MG63 (cell line): ENCODE measurements around the gene FTL. TPM values are rescaled to one million over a fixed set of nuclear protein-coding genes. Genes with fewer than 3 reads are reported as not detected.
"Not testable (repeated sequence)": the region's sequence is repeated elsewhere in the genome, so short reads cannot be mapped to it uniquely, and the experiment has no call there.

Source experiments
- DNase-seq: peaks from one replicate; pipeline ENCODE4 v3.0.0-alpha.2; 2020
- H3K27me3 ChIP-seq: fragments of 250-450 bp; sonication (Bioruptor Pico); 2 replicates; pipeline ENCODE4 v1.5.1; 2020; ENCODE audit warnings: mild to moderate bottlenecking, moderate library complexity
- H3K36me3 ChIP-seq: fragments of 250-450 bp; sonication (Bioruptor Pico); 2 replicates; pipeline ENCODE4 v1.5.1; 2020; ENCODE audit warnings: mild to moderate bottlenecking, moderate library complexity
- H3K4me3 ChIP-seq: fragments of 250-450 bp; sonication (Bioruptor Pico); 2 replicates; pipeline ENCODE4 v1.5.1; 2020; ENCODE audit warnings: mild to moderate bottlenecking, moderate library complexity
- H3K9me3 ChIP-seq: fragments of 250-450 bp; sonication (Bioruptor Pico); 2 replicates; pipeline ENCODE4 v1.5.1; 2020; ENCODE audit warnings: mild to moderate bottlenecking, moderate library complexity
- total RNA-seq: library from RNA; depleted of rRNA; stranded (reverse); fragments of >200 nt; shearing (Covaris generic); gene quantifications from 2 replicates; pipeline ENCODE4 v1.2.3, GENCODE V29; 2014; ENCODE audit warnings: low replicate concordance; rRNA removed

Gene FTL
- 880 and 1,766 TPM in 2 replicates for total RNA-seq

DNA sequence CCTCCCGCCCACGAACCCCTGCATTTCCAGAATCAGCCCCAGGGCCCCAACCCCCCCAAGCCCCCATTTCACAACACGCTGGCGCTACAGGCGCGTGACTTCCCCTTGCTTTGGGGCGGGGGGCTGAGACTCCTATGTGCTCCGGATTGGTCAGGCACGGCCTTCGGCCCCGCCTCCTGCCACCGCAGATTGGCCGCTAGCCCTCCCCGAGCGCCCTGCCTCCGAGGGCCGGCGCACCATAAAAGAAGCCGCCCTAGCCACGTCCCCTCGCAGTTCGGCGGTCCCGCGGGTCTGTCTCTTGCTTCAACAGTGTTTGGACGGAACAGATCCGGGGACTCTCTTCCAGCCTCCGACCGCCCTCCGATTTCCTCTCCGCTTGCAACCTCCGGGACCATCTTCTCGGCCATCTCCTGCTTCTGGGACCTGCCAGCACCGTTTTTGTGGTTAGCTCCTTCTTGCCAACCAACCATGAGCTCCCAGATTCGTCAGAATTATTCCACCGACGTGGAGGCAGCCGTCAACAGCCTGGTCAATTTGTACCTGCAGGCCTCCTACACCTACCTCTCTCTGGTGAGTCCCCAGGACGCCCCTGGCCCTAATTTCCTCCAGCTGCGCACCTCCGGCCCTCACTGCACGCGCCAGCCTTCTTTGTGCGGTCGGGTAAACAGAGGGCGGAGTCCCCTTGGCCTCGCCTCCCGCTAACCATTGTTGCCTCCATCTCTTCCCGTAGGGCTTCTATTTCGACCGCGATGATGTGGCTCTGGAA lies at the start of gene FTL:
FTL (plus strand) TSS at position 270 of the 766 bp plus-strand sequence; CDS start at position 469, 199 bp downstream.
- no peaks in the 10 kb centered on the region for H3K27me3 ChIP-seq
- peak; percentile 97 for DNase-seq
- H3K4me3 ChIP-seq: peak within 1 kb of the TSS; percentile 84
- peaks cover 41% of the 10 kb centered on the region for H3K36me3 ChIP-seq
- no peaks in the 10 kb centered on the region; the same call in 1 of the 2 replicates for H3K9me3 ChIP-seq

DNA sequence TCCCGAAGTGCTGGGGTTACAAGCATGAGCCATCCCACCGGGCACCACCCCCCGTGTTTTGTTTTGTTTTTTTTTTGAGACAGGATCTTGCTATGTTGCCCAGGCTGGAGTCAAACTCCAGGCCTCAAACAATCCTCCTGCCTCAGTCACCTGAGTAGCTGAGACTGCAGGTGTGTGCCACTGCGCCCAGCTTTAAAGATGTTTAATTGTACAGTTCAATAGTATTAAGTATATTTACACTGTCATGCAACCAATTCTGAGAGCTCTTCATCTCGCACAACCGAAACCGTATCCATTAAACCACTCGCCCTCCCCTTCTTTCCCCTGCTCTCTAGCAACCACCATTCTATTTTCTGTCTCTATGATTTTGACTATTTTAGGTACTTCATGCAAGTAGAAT lies 49.4 kb upstream of the FTL start:
- DNase-seq: no peak
- Histone ChIP-seq H3K9me3 (no peaks in the 10 kb centered on the region), H3K27me3 (no peaks in the 10 kb centered on the region), H3K4me3 (no peak overlapping the region), H3K36me3 (peaks cover 70% of the 10 kb centered on the region)

DNA sequence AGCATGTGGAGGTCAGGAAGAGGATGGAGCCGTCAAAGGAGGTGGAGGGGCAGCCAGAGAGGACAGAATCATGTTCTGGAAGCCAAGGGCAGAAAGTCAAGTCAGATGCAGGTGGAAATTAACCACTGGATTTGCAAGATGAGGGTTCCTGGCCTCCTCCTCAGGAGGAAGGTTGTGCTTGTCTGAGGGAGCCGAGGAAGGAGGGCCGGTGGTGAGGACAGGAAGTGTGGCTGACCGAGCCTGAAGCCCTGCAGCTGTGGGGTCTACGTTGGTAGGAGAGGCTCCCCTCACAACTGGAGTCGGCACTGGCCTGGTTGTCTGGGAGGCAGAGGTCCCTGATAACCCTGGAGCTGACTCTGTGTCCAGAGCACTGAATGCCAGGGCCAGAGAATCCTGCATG lies 47.0 kb upstream of the FTL start:
- no peaks in the 10 kb centered on the region for H3K27me3 ChIP-seq
- DNase-seq: no peak
- no peaks in the 10 kb centered on the region for H3K9me3 ChIP-seq
- H3K36me3 ChIP-seq: peaks cover 67% of the 10 kb centered on the region
- no peak overlapping the region for H3K4me3 ChIP-seq

DNA sequence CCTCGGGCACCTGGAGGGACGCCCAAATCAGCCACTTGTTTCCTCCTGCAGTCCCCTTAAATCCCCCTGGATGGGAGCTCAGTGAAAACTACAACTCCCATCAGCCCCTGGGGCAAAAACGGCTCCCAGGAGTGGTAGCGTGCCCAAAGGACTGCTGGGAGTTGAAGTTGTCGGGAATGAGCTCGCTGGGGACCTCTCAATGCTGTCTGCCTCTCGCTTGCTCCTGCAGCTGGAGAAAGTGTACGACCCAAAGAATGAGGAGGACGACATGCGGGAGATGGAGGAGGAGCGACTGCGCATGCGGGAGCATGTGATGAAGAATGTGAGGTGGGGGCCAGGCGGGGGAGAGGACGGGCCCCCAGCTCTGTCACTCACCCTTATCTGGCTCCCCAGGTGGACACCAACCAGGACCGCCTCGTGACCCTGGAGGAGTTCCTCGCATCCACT lies 46.3 kb upstream of the FTL start:
- Histone ChIP-seq H3K4me3 (no peak overlapping the region), H3K9me3 (no peaks in the 10 kb centered on the region), H3K27me3 (no peaks in the 10 kb centered on the region), H3K36me3 (peaks cover 68% of the 10 kb centered on the region)
- peak; percentile 21 for DNase-seq

DNA sequence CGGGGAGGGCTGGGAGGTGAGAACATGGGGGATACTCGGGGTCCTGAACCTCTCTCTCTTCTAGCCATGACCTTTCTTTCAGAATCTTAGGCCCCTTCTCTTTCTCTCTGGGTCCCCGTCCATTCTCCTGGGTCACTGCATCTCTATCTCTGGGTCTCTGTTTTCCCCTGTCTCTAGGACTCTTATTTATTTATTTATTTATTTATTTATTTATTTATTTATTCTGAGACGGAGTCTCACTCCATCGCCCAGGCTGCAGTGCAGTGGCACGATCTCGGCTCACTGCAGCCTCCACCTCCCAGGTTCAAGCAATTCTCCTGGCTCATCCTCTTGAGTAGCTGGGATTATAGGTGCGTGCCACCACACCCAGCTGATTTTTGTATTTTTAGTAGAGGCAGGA lies 45.8 kb upstream of the FTL start:
- not testable (repeated sequence) for H3K9me3 ChIP-seq, H3K27me3 ChIP-seq, DNase-seq, H3K4me3 ChIP-seq
- peaks cover 64% of the 10 kb centered on the region for H3K36me3 ChIP-seq

DNA sequence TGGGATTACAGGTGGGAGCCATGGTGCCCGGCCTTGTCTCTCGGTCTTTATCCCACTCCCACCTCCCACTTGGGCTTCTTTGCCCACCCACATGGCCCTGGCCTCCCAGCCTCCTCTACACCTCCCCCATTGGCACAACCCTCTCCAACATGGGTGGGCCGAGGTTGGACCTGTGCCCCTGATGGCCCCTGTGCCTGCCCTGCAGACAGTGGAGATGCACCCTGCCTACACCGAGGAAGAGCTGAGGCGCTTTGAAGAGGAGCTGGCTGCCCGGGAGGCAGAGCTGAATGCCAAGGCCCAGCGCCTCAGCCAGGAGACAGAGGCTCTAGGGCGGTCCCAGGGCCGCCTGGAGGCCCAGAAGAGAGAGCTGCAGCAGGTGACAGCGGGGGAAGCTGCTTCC lies 44.2 kb upstream of the FTL start:
- Histone ChIP-seq H3K27me3 (no peaks in the 10 kb centered on the region), H3K36me3 (peaks cover 59% of the 10 kb centered on the region), H3K4me3 (no peak overlapping the region), H3K9me3 (no peaks in the 10 kb centered on the region)
- no peak for DNase-seq

DNA sequence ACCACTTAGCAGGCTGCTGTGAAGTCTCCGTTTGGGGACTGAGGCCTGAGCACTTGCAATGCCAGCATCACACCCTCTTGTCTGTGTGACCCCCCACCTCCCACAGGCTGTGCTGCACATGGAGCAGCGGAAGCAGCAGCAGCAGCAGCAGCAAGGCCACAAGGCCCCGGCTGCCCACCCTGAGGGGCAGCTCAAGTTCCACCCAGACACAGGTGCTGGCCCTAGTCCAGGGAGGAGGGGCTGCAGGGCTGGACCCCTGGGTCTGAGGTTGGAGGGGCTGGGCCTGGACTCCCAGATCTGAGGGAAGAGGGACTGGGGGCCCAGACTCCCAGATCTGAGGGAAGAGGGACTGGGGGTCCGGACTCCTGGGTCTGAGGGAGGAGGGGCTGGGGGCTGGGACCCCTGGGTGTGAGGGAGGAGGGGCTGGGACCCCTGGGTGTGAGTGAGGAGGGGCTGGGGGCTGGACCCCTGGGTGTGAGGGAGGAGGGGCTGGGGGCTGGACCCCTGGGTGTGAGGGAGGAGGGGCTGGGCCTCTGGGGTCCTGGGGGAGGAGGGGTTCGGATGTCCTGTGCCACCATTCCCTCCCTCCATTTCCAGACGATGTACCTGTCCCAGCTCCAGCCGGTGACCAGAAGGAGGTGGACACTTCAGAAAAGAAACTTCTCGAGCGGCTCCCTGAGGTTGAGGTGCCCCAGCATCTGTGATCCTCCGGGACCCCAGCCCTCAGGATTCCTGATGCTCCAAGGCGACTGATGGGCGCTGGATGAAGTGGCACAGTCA lies 43.2 kb upstream of the FTL start:
- DNase-seq: no peak
- Histone ChIP-seq H3K36me3 (peaks cover 50% of the 10 kb centered on the region), H3K9me3 (no peaks in the 10 kb centered on the region), H3K4me3 (no peak overlapping the region), H3K27me3 (no peaks in the 10 kb centered on the region)

DNA sequence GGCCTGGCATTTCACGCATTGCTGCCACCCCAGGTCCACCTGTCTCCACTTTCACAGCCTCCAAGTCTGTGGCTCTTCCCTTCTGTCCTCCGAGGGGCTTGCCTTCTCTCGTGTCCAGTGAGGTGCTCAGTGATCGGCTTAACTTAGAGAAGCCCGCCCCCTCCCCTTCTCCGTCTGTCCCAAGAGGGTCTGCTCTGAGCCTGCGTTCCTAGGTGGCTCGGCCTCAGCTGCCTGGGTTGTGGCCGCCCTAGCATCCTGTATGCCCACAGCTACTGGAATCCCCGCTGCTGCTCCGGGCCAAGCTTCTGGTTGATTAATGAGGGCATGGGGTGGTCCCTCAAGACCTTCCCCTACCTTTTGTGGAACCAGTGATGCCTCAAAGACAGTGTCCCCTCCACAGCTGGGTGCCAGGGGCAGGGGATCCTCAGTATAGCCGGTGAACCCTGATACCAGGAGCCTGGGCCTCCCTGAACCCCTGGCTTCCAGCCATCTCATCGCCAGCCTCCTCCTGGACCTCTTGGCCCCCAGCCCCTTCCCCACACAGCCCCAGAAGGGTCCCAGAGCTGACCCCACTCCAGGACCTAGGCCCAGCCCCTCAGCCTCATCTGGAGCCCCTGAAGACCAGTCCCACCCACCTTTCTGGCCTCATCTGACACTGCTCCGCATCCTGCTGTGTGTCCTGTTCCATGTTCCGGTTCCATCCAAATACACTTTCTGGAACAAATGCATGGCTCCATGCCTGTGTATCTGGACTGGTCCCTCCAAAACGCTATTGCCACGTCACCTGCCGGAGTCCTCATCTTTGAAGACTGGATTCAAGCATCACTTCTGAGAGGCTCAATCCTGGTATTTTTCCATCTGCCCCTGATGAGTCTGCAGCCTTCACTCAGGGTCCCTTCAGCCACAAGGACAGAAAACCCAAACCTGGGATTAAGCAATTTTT lies 42.3 kb upstream of the FTL start:
- Histone ChIP-seq H3K9me3 (no peaks in the 10 kb centered on the region), H3K36me3 (peaks cover 47% of the 10 kb centered on the region), H3K4me3 (no peak overlapping the region), H3K27me3 (no peaks in the 10 kb centered on the region)
- no peak for DNase-seq

DNA sequence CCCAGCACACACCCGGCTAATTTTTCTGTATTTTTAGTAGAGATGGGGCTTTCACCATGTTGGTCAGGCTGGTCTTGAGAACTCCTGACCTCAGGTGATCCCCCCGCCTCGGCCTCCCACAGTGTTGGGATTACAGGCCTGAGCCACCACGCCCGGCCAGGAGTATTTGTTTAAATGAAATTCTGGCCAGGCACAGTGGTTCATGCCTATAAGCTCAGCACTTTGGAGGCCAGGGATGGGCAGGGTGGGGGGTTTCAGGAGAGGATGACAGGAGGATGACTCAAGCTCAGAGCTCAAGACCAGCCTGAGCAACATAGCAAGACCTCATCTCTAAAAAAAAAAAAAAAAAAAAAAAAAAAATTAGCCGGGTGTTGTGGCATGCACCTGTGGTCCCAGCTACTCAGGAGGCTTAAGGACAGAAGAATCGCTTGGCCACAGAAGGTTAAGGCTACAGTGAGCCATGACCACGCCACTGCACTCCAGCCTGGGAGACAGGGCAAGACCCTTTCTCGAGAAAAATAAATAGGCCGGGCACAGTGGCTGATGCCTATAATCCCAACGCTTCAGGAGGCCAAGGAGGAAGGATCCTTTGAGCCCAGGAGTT lies 39.8 kb upstream of the FTL start:
- Histone ChIP-seq H3K36me3 (peaks cover 27% of the 10 kb centered on the region), H3K27me3 (no peaks in the 10 kb centered on the region), H3K9me3 (no peaks in the 10 kb centered on the region), H3K4me3 (no peak overlapping the region)
- DNase-seq: peak; percentile 97

DNA sequence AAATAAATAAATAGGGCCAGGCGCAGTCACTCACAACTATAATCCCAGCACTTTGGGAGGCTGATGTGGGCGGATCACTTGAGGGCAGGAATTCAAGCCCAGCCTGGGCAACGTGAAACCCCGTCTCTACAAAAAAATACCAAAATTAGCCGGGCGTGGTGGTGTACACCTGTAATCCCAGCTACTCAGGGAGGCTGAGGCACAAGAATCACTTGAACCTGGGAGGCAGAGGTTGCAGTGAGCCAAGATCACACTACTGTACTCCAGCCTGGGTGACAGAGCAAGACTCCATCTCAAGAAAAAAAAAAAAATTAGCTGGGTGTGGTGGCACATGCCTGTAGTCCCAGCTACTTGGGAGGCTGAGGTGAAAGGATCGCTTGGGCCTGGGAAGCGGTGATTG lies 39.2 kb upstream of the FTL start:
- H3K4me3 ChIP-seq, DNase-seq, H3K9me3 ChIP-seq, H3K27me3 ChIP-seq: not testable (repeated sequence)
- H3K36me3 ChIP-seq: peaks cover 22% of the 10 kb centered on the region

DNA sequence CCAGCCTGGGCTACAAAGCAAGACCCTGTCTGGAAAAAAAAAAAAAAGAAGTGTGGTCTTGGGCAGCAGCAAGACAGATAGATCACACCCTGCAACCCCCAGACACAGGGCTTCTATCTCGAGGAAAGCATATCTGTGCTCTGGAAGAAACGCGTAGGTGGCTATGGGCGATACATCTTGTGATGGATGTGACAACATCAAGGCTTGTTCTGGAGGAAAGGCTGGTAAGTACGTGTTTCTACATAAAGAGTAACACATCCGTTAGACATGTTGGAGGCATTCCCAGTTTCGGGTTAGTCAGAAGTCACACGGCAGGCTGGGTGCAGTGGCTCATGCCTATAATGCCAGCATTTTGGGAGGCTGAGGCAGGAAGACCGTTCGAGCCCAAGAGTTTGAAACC lies 38.2 kb upstream of the FTL start:
- H3K9me3 ChIP-seq: no peaks in the 10 kb centered on the region
- H3K27me3 ChIP-seq: no peaks in the 10 kb centered on the region
- H3K4me3 ChIP-seq: no peak overlapping the region
- H3K36me3 ChIP-seq: peaks cover 16% of the 10 kb centered on the region
- peak; percentile 96 for DNase-seq

DNA sequence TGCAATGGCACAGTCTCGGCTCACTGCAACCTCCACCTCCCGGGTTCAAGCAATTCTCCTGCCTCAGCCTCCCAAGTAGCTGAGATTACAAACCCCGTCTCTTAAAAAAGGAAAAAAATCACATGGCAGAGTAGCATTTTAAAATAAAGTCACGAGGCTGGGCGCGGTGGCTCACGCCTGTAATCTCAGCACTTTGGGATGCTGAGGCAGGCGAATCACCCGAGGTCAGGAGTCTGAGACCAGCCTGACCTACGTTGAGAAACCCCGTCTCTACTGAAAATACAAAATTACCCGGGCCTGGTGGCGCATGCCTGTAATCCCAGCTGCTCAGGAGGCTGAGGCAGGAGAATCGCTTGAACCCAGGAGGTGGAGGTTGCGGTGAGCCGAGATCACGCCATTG lies 37.4 kb upstream of the FTL start:
- H3K36me3 ChIP-seq: peaks cover 10% of the 10 kb centered on the region
- H3K4me3 ChIP-seq, H3K9me3 ChIP-seq, H3K27me3 ChIP-seq: not testable (repeated sequence)
- peak; percentile 43 for DNase-seq

DNA sequence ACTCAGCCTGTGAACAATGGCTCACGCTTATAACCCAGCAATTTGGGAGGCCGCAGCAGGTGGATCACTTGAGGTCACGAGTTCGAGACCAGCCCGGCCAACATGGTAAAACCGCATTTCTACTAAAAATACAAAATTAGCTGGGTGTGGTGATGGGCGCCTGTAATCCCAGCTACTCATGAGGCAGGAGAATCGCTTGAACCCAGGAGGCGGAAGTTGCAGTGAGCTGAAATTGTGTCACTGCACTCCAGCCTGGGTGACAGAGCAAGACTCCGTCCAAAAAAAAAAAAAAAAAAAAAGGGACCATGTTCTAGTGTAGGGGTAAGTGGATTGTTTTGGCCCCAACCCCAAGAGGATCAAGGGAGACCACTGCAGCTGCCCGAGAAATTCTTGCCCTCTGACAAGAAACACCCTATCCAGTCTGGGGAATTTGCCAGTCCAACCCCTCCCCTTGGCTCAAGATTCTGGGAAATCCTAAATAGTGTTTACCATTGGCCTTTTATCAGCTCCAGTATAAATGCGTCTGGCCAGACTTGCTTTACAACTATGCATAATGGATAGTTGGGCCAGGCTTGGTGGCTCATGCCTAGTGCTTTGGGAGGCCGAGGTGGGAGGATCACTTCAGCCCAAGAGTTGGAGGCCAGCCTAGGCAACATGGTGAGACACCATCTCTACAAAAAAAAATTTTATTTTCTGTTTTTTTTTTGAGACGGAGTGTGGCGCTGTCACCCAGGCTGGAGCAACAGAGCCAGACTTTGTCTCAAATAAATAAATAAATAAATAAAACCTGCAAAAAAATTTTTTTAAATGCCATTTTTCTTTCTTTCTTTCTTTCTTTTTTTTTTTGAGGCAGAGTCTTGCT lies 36.7 kb upstream of the FTL start:
- Histone ChIP-seq H3K9me3 (no peaks in the 10 kb centered on the region), H3K27me3 (peaks cover 5% of the 10 kb centered on the region; the same call in 1 of the 2 replicates), H3K4me3 (no peak overlapping the region), H3K36me3 (peaks cover 3% of the 10 kb centered on the region; the same call in 1 of the 2 replicates)
- peak; percentile 94 for DNase-seq

DNA sequence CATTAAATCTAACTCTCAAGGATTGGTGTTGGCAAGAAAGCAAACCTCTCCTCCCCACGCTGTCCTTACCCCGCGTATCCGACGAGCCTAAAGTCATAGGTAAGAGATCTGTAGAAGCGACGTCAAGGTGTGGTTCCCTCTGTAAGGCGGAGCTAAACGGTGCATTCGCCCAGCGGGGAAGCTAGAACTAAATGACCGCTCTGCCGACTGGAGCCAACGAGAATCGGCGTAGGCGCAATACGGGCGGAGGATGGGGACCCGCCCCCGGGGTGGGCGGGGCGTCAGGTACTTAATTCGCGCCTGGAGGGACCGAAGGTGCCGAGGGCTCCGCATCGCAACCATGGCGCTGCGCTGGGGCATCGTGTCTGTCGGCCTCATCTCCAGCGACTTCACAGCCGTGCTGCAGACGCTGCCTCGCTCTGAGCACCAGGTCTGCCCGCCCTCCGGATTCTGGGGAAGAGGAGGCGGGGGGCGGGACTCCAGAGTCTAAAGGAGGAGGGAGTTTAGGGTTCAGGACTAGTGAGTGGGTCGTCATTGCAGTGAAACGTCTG lies 31.7 kb upstream of the FTL start, which contains the start of gene DHDH:
DHDH (plus strand) TSS at position 318 of the 551 bp plus-strand sequence; CDS start at position 341, 23 bp downstream.
- DNase-seq: peak; percentile 61
- Histone ChIP-seq H3K36me3 (no peaks in the 10 kb centered on the region), H3K27me3 (peaks cover 5% of the 10 kb centered on the region; the same call in 1 of the 2 replicates), H3K9me3 (no peaks in the 10 kb centered on the region), H3K4me3 (peak within 1 kb of the TSS; percentile 31)

DNA sequence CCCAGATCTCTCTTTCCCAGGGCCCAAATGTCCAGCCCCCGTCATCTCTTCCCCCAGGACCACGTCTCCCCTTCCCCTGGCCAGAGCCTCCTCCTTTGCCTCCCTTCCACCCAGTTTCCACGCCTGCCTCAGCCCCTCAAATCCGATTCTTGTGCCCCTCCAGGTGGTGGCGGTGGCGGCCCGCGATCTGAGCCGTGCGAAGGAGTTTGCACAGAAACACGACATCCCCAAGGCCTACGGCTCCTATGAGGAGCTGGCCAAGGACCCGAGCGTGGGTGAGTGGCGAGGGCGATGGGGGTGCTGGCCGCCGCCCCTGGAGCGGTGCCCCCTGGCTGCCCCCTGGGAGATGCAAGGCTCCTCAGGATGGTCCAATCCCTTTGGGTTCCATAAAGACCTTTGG lies 30.3 kb upstream of the FTL start:
- H3K27me3 ChIP-seq: peaks cover 5% of the 10 kb centered on the region; the same call in 1 of the 2 replicates
- no peaks in the 10 kb centered on the region for H3K9me3 ChIP-seq
- H3K4me3 ChIP-seq: no peak overlapping the region
- DNase-seq: no peak
- no peaks in the 10 kb centered on the region for H3K36me3 ChIP-seq
